Measurements from ENCODE around the gene LYPD5. TPM values are rescaled to one million over a fixed set of nuclear protein-coding genes. Genes with fewer than 3 reads are reported as not detected.
"Not testable (repeated sequence)": the region's sequence is repeated elsewhere in the genome, so short reads cannot be mapped to it uniquely, and the experiment has no call there.

LYPD5 gene
- total and polyA plus RNA-seq, 2 of the 13 experiments (the other 11 are each of a cell fraction or from before 2014, with no cell fraction given) = not detected

DNA sequence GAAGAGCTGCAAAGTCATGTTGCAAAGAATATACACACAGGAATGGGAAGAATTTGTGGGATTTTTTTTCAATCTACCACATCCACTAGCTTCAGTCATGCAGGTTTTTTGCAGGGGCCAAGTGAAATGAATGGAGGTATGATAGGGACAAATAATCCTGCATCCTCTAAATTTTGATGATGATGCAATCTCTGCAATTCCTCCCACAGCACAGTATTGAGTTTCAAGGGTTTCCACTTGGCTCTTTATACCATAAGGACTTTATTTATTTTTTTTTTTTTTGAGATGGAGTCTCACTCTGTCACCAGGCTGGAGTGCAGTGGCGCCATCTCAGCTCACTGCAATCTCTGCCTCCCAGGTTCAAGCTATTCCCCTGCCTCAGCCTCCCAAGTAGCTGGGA, 15.2 kb upstream of the LYPD5 start:
- in situ Hi-C loops (cut with HindIII; ENCODE audit: extremely low pct_ligation_motif_present, low pct_unique_long_range_greater_than_20kb); CTCF ChIA-PET (ENCODE audit: low intra/inter-chr PET ratio, low total read pairs); POLR2A ChIA-PET; H3K4me1 ChIP-seq (ENCODE audit: insufficient read depth, low read length); ATAC-seq; H4K20me1 ChIP-seq (ENCODE audit: insufficient read depth, low read length); H3K4me2 ChIP-seq (ENCODE audit: low read depth, low read length); BruUV-seq (replicated peaks); H3K27ac ChIP-seq (ENCODE audit: extremely low read length, insufficient read depth, low read length); H3K9me3 ChIP-seq (ENCODE audit: low read length); H3K9ac ChIP-seq (ENCODE audit: insufficient read depth, low read depth, low read length); H3K27me3 ChIP-seq (ENCODE audit: control insufficient read depth in 1 of 2, insufficient read depth in 2 of 2, low read length in 2 of 2); intact Hi-C loops (cut with micrococcal nuclease; ENCODE audit: unreplicated experiment); H3K79me2 ChIP-seq (ENCODE audit: insufficient read depth, low read length); DNase-seq (ENCODE audit: low spot score); H3K4me3 ChIP-seq (replicated peaks in 1 of 3; ENCODE audit: insufficient read depth in 1 of 3, low read depth in 2 of 3, low read length in 3 of 3); H3K36me3 ChIP-seq (replicated peaks in 1 of 2; ENCODE audit: control insufficient read depth in 1 of 2, insufficient read depth in 2 of 2, low read length in 2 of 2); FAIRE-seq; H2AFZ ChIP-seq (ENCODE audit: low read length); TF ChIP-seq ATF7 (CRISPR knock-in tag; IDR thresholded peaks at IDR 0.05): not testable (repeated sequence)
- TF ChIP-seq CEBPB (IDR thresholded peaks at IDR 0.05; ENCODE audit: borderline replicate concordance, low read depth, low read length) (peak; percentile 30; the same call in 1 of the 2 replicates), ATF7 (IDR thresholded peaks at IDR 0.05) (peak; percentile 61; the same call in 1 of the 2 replicates), MAFK (conservative IDR thresholded peaks at IDR 0.05 in 1 of 2, IDR thresholded peaks at IDR 0.05 in 1 of 2; ENCODE audit: low read length in 2 of 2) (0 out of 4 replicates have a peak, but pooled peaks of 1 of the 2 experiments have one; percentile 6)
- WGBS (ENCODE audit: low lambda C conversion rate) = 0% methylated on average over 1 of the region's 1 CpG

DNA sequence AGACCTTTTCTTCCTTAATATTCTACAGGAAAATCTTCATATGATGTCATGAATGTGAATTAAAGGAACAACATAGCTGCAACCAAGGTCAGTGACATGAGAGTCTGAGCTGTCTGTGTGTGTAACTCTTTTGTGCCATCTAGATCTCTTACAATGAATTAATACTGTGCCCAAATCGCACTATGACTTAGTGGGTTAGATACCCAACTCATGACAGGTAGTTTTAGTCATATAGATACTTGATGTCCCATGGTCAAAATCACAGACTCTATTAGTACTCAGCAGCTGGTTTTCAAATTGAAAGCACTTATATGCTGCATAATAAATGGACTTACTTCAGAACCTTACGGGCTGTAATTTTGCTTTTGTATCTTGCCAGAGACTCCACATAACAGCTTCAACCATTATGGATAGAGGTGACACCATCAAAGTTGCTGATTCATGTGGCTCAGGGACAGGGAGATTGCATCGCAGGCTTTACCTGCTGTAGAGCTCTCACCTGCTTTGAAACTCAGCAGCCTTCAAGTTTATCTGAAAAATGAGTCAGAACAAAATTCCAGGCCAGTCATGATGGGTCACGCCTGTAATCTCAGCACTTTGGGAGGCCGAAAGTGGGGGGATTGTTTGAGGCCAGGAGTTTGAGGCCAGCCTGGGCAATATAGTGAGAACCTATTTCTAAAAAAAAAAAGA, 12.6 kb upstream of the LYPD5 start:
- FAIRE-seq (no peak), DNase-seq (ENCODE audit: low spot score) (no peak), ATAC-seq (no peak)
- H3K4me3 ChIP-seq (replicated peaks in 1 of 3; ENCODE audit: insufficient read depth in 1 of 3, low read depth in 2 of 3, low read length in 3 of 3) = no peak overlapping the region
- H4K20me1 ChIP-seq (ENCODE audit: insufficient read depth, low read length) = no peaks in the 10 kb centered on the region
- H3K4me1 ChIP-seq (ENCODE audit: insufficient read depth, low read length) = no peaks in the 10 kb centered on the region
- H2AFZ ChIP-seq (ENCODE audit: low read length) = no peak overlapping the region
- ChIA-PET CTCF (ENCODE audit: low intra/inter-chr PET ratio, low total read pairs) (no interaction called here), POLR2A (no interaction called here)
- H3K27ac ChIP-seq (ENCODE audit: extremely low read length, insufficient read depth, low read length) = no peak overlapping the region
- peaks cover 4% of the 10 kb centered on the region for H3K9me3 ChIP-seq (ENCODE audit: low read length)
- no peaks in the 10 kb centered on the region for H3K79me2 ChIP-seq (ENCODE audit: insufficient read depth, low read length)
- TF ChIP-seq GTF2F1 (IDR thresholded peaks at IDR 0.05; ENCODE audit: low read length) = no peak
- TF ChIP-seq ZC3H13 (CRISPR knock-in tag; IDR thresholded peaks at IDR 0.05) = no peak
- no peak for TF ChIP-seq EZH2 (conservative IDR thresholded peaks at IDR 0.05; ENCODE audit: low read depth, low read length)
- TF ChIP-seq HDAC1 (CRISPR knock-in tag; IDR thresholded peaks at IDR 0.05) = no peak
- TF ChIP-seq, protein P1, sequence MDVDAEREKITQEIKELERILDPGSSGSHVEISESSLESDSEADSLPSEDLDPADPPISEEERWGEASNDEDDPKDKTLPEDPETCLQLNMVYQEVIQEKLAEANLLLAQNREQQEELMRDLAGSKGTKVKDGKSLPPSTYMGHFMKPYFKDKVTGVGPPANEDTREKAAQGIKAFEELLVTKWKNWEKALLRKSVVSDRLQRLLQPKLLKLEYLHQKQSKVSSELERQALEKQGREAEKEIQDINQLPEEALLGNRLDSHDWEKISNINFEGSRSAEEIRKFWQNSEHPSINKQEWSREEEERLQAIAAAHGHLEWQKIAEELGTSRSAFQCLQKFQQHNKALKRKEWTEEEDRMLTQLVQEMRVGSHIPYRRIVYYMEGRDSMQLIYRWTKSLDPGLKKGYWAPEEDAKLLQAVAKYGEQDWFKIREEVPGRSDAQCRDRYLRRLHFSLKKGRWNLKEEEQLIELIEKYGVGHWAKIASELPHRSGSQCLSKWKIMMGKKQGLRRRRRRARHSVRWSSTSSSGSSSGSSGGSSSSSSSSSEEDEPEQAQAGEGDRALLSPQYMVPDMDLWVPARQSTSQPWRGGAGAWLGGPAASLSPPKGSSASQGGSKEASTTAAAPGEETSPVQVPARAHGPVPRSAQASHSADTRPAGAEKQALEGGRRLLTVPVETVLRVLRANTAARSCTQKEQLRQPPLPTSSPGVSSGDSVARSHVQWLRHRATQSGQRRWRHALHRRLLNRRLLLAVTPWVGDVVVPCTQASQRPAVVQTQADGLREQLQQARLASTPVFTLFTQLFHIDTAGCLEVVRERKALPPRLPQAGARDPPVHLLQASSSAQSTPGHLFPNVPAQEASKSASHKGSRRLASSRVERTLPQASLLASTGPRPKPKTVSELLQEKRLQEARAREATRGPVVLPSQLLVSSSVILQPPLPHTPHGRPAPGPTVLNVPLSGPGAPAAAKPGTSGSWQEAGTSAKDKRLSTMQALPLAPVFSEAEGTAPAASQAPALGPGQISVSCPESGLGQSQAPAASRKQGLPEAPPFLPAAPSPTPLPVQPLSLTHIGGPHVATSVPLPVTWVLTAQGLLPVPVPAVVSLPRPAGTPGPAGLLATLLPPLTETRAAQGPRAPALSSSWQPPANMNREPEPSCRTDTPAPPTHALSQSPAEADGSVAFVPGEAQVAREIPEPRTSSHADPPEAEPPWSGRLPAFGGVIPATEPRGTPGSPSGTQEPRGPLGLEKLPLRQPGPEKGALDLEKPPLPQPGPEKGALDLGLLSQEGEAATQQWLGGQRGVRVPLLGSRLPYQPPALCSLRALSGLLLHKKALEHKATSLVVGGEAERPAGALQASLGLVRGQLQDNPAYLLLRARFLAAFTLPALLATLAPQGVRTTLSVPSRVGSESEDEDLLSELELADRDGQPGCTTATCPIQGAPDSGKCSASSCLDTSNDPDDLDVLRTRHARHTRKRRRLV (CRISPR knock-in tag; IDR thresholded peaks at IDR 0.05) = no peak
- TF ChIP-seq ATF7 (IDR thresholded peaks at IDR 0.05) = 0 out of 2 replicates have a peak, but pooled peaks have one; percentile 5
- TF ChIP-seq ATF7 (CRISPR knock-in tag; IDR thresholded peaks at IDR 0.05) = no peak
- no peak for TF ChIP-seq EEA1 (CRISPR knock-in tag; IDR thresholded peaks at IDR 0.05; ENCODE audit: borderline replicate concordance)
- 24% methylated on average over 5 of the region's 5 CpGs for WGBS (ENCODE audit: low lambda C conversion rate)
- no TSS peak for BruUV-seq (replicated peaks)
- no peak overlapping the region for H3K4me2 ChIP-seq (ENCODE audit: low read depth, low read length)
- no peaks in the 10 kb centered on the region for H3K36me3 ChIP-seq (replicated peaks in 1 of 2; ENCODE audit: control insufficient read depth in 1 of 2, insufficient read depth in 2 of 2, low read length in 2 of 2)
- H3K9ac ChIP-seq (ENCODE audit: insufficient read depth, low read depth, low read length) = no peak overlapping the region
- intact Hi-C loops (cut with micrococcal nuclease; ENCODE audit: unreplicated experiment) (no loop called here), in situ Hi-C loops (cut with HindIII; ENCODE audit: extremely low pct_ligation_motif_present, low pct_unique_long_range_greater_than_20kb) (no loop called here)
- no peaks in the 10 kb centered on the region; a peak in 1 of 5 replicates for H3K27me3 ChIP-seq (ENCODE audit: control insufficient read depth in 1 of 2, insufficient read depth in 2 of 2, low read length in 2 of 2)

All from HepG2 (cell line).